H1 (cell line): ENCODE data around the gene ASTN1. TPM values are rescaled to one million over a fixed set of nuclear protein-coding genes. Genes with fewer than 3 reads are reported as not detected.

Source experiments
- CTCF ChIA-PET: fragments of 300-600 bp; sonication (Branson Sonifier 250); formaldehyde crosslinking; loops from one replicate; lab custom pipeline; 2021; ENCODE audit not compliant: partially characterized antibody; lab: Charles Lee
- POLR2A ChIA-PET: fragments of 300-600 bp; sonication (Branson Sonifier 250); formaldehyde crosslinking; loops from one replicate; lab custom pipeline; 2021; ENCODE audit warnings: inconsistent platforms; ENCODE audit not compliant: partially characterized antibody; lab: Charles Lee
- DNase-seq, 2 experiments: peaks; one replicate each; pipeline versions ENCODE4 v3.0.0 to v3.0.0-alpha.2; 2010 to 2022; ENCODE audit warnings: low spot score in 2 of 2, low read depth in 1 of 2, mixed read lengths in 1 of 2
- FAIRE-seq: peaks from 2 replicates; lab custom pipeline; 2011; peaks lifted over from hg19 to GRCh38; lab: Jason Lieb, UNC
- H2AFZ ChIP-seq: 2 replicates; pipeline ENCODE4 v1.8.1; 2012; ENCODE audit warnings: low read length, inconsistent platforms
- H2AK5ac ChIP-seq: 2 replicates; pipeline ENCODE4 v1.6.1; 2013; ENCODE audit warnings: low read depth, low read length
- H2BK120ac ChIP-seq: replicated peaks from 2 replicates; pipeline ENCODE3; 2013; ENCODE audit warnings: low read depth, low read length, inconsistent platforms
- H2BK12ac ChIP-seq: 2 replicates; pipeline ENCODE4 v1.6.1; 2013; ENCODE audit warnings: low read depth, low read length
- H2BK15ac ChIP-seq: 2 replicates; pipeline ENCODE4 v1.6.1; 2013; ENCODE audit warnings: low read length
- H2BK20ac ChIP-seq: 2 replicates; pipeline ENCODE4 v1.6.1; 2013; ENCODE audit warnings: low read length
- H2BK5ac ChIP-seq: 2 replicates; pipeline ENCODE4 v1.6.1; 2013; ENCODE audit warnings: low read depth, low read length
- H3K14ac ChIP-seq: 2 replicates; pipeline ENCODE4 v1.6.1; 2013; ENCODE audit warnings: inconsistent platforms; ENCODE audit not compliant: insufficient read length
- H3K18ac ChIP-seq: 2 replicates; pipeline ENCODE4 v1.6.1; 2013; ENCODE audit warnings: low read length; ENCODE audit errors: extremely low read depth
- H3K23ac ChIP-seq: 2 replicates; pipeline ENCODE4 v1.6.1; 2013; ENCODE audit warnings: inconsistent platforms; ENCODE audit not compliant: insufficient read length
- H3K23me2 ChIP-seq: 2 replicates; pipeline ENCODE4 v1.6.1; 2013; ENCODE audit warnings: low read depth, low read length
- H3K27ac ChIP-seq: 2 replicates; pipeline ENCODE4 v1.6.1; 2011; ENCODE audit warnings: low read depth, low read length, inconsistent platforms
- H3K27me3 ChIP-seq, 4 experiments: replicated peaks in 1 of 4; 1 replicate in 1 of 4; 2 replicates in 3 of 4; pipeline versions ENCODE4 v1.6.1 to v1.8.1; 2011 to 2013; ENCODE audit warnings: low read length in 3 of 4, mild to moderate bottlenecking in 3 of 4, inconsistent platforms in 2 of 4, mixed read lengths in 2 of 4, moderate library complexity in 1 of 4; ENCODE audit not compliant: control insufficient read depth in 3 of 4, insufficient read depth in 3 of 4; ENCODE audit errors: extremely low read depth in 1 of 4
- H3K36me3 ChIP-seq, 4 experiments: 2 replicates each; pipeline versions ENCODE4 v1.6.1 to v1.8.1; 2011 to 2013; ENCODE audit warnings: mild to moderate bottlenecking in 4 of 4, low read length in 3 of 4, moderate library complexity in 2 of 4, control low read depth in 1 of 4, inconsistent platforms in 1 of 4; ENCODE audit not compliant: insufficient read depth in 4 of 4, control insufficient read depth in 2 of 4
- H3K4ac ChIP-seq: replicated peaks from 2 replicates; pipeline ENCODE3; 2013; ENCODE audit warnings: low read length, low read depth, mixed read lengths, inconsistent platforms; ENCODE audit not compliant: insufficient read length
- H3K4me1 ChIP-seq, 4 experiments: replicated peaks in 1 of 4; 1 replicate in 1 of 4; 2 replicates in 3 of 4; pipeline versions ENCODE4 v1.6.1 to v1.8.1; 2011 to 2013; ENCODE audit warnings: low read length in 3 of 4, inconsistent platforms in 2 of 4, mixed read lengths in 1 of 4; ENCODE audit not compliant: insufficient read depth in 4 of 4, control insufficient read depth in 3 of 4
- H3K4me2 ChIP-seq, 2 experiments: 2 replicates each; pipeline versions ENCODE4 v1.6.1 to v1.8.1; 2011 to 2013; ENCODE audit warnings: low read depth in 2 of 2, low read length in 2 of 2, control low read depth in 1 of 2, inconsistent platforms in 1 of 2, mild to moderate bottlenecking in 1 of 2; ENCODE audit not compliant: insufficient read depth in 1 of 2
- H3K4me3 ChIP-seq, 4 experiments: fragments of 200-600, 300-600 bp in 1 of 4; sonication (generic), shearing (Covaris generic), sonication (Bioruptor Twin) in 1 of 4; 2 replicates each; pipeline versions ENCODE4 v1.5.1 to v1.8.1; 2011 to 2016; ENCODE audit warnings: low read length in 4 of 4, low read depth in 3 of 4, control low read depth in 2 of 4, inconsistent platforms in 2 of 4, mild to moderate bottlenecking in 2 of 4, mixed read lengths in 1 of 4, moderate library complexity in 1 of 4; ENCODE audit not compliant: insufficient read depth in 2 of 4; ENCODE audit errors: extremely low read depth in 1 of 4
- H3K56ac ChIP-seq: replicated peaks from 2 replicates; pipeline ENCODE3; 2013; ENCODE audit warnings: low read depth, mild to moderate bottlenecking, mixed read lengths, low read length, inconsistent platforms; ENCODE audit not compliant: insufficient read length
- H3K79me1 ChIP-seq: 2 replicates; pipeline ENCODE4 v1.6.1; 2013; ENCODE audit warnings: low read depth, low read length, control low read depth
- H3K79me2 ChIP-seq, 2 experiments: 2 replicates each; pipeline versions ENCODE4 v1.6.1 to v1.8.1; 2012 to 2013; ENCODE audit warnings: low read length in 2 of 2, mild to moderate bottlenecking in 2 of 2, inconsistent platforms in 1 of 2; ENCODE audit not compliant: insufficient read depth in 2 of 2, control insufficient read depth in 1 of 2
- H3K9ac ChIP-seq, 4 experiments: replicated peaks in 1 of 4; 1 replicate in 1 of 4; 2 replicates in 3 of 4; pipeline versions ENCODE4 v1.6.1 to v1.8.1; 2011 to 2013; ENCODE audit warnings: low read depth in 3 of 4, low read length in 3 of 4, control low read depth in 2 of 4, mild to moderate bottlenecking in 2 of 4, moderate library complexity in 2 of 4, inconsistent platforms in 1 of 4; ENCODE audit errors: extremely low read depth in 1 of 4
- H3K9me3 ChIP-seq, 2 experiments: 2 replicates each; pipeline versions ENCODE4 v1.6.1 to v1.8.1; 2012 to 2013; ENCODE audit warnings: mild to moderate bottlenecking in 2 of 2, moderate library complexity in 2 of 2, control low read depth in 1 of 2, inconsistent platforms in 1 of 2, low read depth in 1 of 2, low read length in 1 of 2, mixed read lengths in 1 of 2; ENCODE audit not compliant: insufficient read depth in 2 of 2
- H4K20me1 ChIP-seq, 2 experiments: replicated peaks in 1 of 2; 2 replicates each; pipeline versions ENCODE3 to v1.8.1; 2011 to 2013; ENCODE audit warnings: inconsistent platforms in 2 of 2, low read length in 2 of 2, mild to moderate bottlenecking in 1 of 2; ENCODE audit not compliant: insufficient read depth in 2 of 2, control insufficient read depth in 1 of 2
- H4K5ac ChIP-seq: 2 replicates; pipeline ENCODE4 v1.6.1; 2013; ENCODE audit warnings: low read length, low read depth, mixed read lengths, inconsistent platforms; ENCODE audit not compliant: insufficient read length
- H4K8ac ChIP-seq: 2 replicates; pipeline ENCODE4 v1.8.0; 2013; ENCODE audit warnings: mild to moderate bottlenecking, moderate library complexity, low read length, inconsistent platforms; ENCODE audit not compliant: insufficient read depth; ENCODE audit errors: extremely low read depth
- H4K91ac ChIP-seq: replicated peaks from 2 replicates; pipeline ENCODE3; 2013; ENCODE audit warnings: low read length, mixed read lengths, inconsistent platforms; ENCODE audit not compliant: insufficient read length
- KDM5A ChIP-seq: fragments of 200-600 bp; IDR thresholded peaks from 2 replicates; pipeline ENCODE4 v1.7.1; 2012; ENCODE audit warnings: mild to moderate bottlenecking, low read length, inconsistent platforms, mixed read lengths
- WGBS, 2 experiments: shearing (Covaris generic) in 1 of 2; methylation state at CpG; one replicate each; pipeline versions ENCODE4 v1.1.6 to v1.1.7; 2013 to 2015; ENCODE audit warnings: low lambda C conversion rate in 2 of 2, mixed read lengths in 2 of 2, inconsistent platforms in 1 of 2, low coverage in 1 of 2, missing lambda C conversion rate in 1 of 2; ENCODE audit not compliant: insufficient replicate concordance in 2 of 2, insufficient coverage in 1 of 2, insufficient read length in 1 of 2; ENCODE audit errors: extremely low coverage in 1 of 2, missing lambda C conversion rate in 1 of 2; 5-methylcytosine and 5-hydroxymethylcytosine counted together
- polyA plus RNA-seq, 7 experiments: library from polyadenylated mRNA; depleted of rRNA in 3 of 7; stranded (reverse) in 5 of 7; unstranded in 2 of 7; fragments of >200 nt in 5 of 7; fragments of 200-250 nt in 2 of 7; gene quantifications; 1 replicate in 5 of 7; 2 replicates in 1 of 7; 4 replicates in 1 of 7; pipeline versions ENCODE4 v1.2.1 to v1.2.3, GENCODE V29; 2011 to 2013; ENCODE audit warnings: missing spikeins in 2 of 7, mixed read lengths in 2 of 7
- total RNA-seq: library from RNA; stranded (reverse); fragmentation: NEBNext Ultra II Directional; extraction: Animal tissue kit (Norgen Biotek cat#: 25700); gene quantifications from 2 replicates; pipeline ENCODE4 v1.2.1, GENCODE V29; 2021

Gene ASTN1
- total and polyA plus RNA-seq, 2 of the 8 experiments (the other 6 are each of a cell fraction or from before 2014, with no cell fraction given) = 2.9 to 4.1 TPM

- Histone ChIP-seq H3K9me3 (no peaks in the 10 kb centered on the region), H3K23me2 (no peaks in the 10 kb centered on the region), H3K9ac (no peak overlapping the region), H3K56ac (no peak overlapping the region), H4K5ac (no peak overlapping the region), H3K79me1 (no peaks in the 10 kb centered on the region), H2AFZ (no peak overlapping the region), H4K20me1 (no peaks in the 10 kb centered on the region), H3K23ac (no peak overlapping the region), H3K4me2 (no peak overlapping the region), H3K4me1 (no peaks in the 10 kb centered on the region), H3K18ac (no peak overlapping the region), H3K27ac (no peak overlapping the region), H3K4ac (no peak overlapping the region), H2BK120ac (no peak overlapping the region), H2BK20ac (no peak overlapping the region), H4K8ac (no peak overlapping the region), H2BK12ac (no peak overlapping the region), H3K4me3 (no peak overlapping the region), H3K36me3 (no peaks in the 10 kb centered on the region), H4K91ac (no peak overlapping the region), H2AK5ac (no peak overlapping the region), H2BK15ac (no peak overlapping the region), H3K79me2 (no peaks in the 10 kb centered on the region), H3K27me3 (no peaks in the 10 kb centered on the region), H3K14ac (no peak overlapping the region), H2BK5ac (no peak overlapping the region)
- 65% methylated on average over 2 of the region's 2 CpGs; no CpG with 5 or more reads in 1 of the 2 experiments for WGBS, 2 experiments
- no peak for DNase-seq
- ChIA-PET POLR2A (no interaction called here), CTCF (interaction anchor here (1.0 to 1.2 kb wide), 2 partner anchors 11 to 90 kb away, joined by 3 read pairs; no protein-coding TSS in a partner anchor)
- no peak for FAIRE-seq
- TF ChIP-seq KDM5A = no peak
Measured at GRCh38 chr1:176885751-176886150, 278.8 kb downstream of the ASTN1 start.
